ENCODE results near the gene RNF44.
"Not testable (repeated sequence)": the region's sequence is repeated elsewhere in the genome, so short reads cannot be mapped to it uniquely, and the experiment has no call there.

The RNF44 gene

DNA sequence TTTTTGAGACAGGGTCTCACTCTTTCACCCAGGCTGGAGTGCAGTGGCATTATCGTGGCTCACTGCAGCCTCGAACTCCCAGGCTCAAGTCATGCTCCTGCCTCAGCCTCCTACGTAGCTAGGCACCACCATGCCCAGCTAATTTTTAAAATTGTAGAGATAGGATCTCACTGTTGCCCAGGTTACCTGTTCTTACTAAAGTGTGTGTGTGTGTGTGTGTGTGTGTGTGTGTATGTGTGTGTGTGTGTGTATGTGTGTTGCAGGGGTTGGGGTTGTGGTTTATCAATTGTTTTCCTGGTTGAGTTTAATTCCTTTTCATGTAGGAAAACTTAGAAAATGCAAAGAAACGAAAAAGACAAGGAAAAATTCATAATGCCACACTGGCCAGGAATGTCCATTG, 21.8 kb downstream of the RNF44 start:
- no peak for DNase-seq

GRCh38 chr5:176514244-176514950, 22.8 kb downstream of the RNF44 start:
- peak; percentile 28 to 31 for DNase-seq

DNA sequence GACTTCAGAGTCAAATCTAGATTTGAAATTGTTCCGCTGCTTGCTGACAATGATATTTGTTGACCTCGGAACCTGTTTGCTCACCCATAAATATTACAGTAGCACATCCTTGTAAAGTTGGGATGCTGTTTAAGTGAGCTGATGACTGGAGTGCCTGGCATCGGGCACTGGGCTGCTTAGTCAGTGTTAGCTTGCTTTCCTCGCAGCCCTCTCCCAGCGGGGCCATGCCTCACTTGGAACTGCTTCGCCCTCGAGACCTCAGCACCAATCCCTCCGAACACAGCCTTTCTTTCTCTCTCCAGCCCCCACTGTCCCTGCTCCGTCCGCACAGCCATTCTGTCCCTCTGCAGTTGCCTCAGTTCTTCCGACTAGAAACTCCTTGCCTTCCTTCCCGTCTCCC, 23.4 kb downstream of the RNF44 start:
- DNase-seq = no peak

DNA sequence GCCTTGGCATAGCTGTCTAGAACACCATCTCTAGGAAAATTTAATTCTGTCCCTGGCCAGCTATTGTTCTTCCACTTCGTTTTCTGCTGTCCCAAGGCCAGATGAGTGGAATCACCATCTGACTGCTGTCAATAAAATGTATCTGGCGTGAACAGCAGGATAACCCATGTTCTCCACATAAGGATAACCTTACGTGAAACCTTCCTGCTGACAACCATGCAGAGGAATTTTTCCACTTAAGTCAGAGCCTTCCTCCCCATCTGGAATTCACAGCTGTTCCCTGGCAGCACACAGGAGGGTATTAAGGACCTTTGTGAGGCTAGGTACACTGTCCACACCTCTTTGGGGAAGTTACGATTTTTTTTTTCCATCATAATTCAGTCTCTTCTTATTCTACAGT, 28.6 kb downstream of the RNF44 start:
- no peak for DNase-seq

DNA sequence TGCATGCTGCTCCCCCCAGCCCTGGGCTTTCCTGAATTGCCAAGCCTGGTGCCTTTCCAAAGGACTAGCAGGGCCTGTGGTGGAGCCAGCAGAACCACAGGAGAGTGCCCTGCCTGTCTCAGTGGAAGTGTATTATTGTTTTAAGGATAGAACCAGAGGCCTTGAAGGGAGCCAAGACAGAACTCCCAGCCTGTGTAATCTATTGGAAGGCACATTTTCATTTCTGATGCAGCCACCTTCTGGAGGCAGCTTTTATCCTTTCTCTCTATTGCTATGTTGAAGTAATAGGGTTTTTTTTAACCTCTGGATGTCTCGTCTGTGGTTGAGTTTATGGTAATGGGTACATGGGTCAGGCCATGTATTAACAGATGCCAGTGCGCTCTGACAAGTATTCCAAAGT, 29.3 kb downstream of the RNF44 start:
- DNase-seq = no peak

GRCh38 chr5:176503496-176503895, 33.7 kb downstream of the RNF44 start:
- no peak for DNase-seq

- no peak for DNase-seq
Observed at GRCh38 chr5:176501333-176501732, 35.9 kb downstream of the RNF44 start.

DNA sequence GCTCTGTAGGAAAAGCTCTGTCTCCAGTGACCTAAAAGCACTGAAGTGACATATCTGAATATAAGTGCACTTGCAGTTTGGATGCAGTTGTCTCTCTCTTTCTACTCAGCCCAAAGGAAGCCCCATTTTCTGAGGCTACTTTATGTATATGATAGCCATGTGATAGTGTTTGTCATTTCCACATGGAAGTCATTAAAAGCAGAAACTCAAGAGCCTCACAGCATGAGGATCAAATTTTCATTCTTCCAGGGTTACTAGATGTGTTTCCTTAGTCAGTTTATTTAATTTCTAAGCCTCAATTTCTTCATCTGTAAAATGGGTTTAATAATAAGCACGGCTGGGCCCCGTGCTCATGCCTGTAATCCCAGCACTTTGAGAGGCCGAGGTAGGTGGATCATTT, 36.7 kb downstream of the RNF44 start:
- no peak for DNase-seq

DNA sequence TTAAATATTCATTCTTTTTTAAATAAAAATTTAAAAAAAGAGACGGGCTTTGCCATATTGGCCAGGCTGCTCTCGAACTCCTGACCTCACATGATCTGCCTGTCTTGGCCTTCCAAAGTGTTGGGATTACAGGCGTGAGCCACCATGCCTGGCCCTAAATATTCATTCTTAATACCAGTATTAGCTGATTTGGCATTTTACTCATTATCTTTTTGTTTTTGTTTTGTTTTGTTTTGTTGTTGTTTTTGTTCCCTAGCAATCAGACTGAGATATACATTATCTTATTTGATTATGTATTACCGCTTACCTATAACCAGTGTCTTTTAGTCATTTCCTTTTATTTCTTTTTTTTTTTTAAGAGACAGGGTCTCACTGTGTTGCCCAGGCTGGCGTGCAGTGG, 37.9 kb downstream of the RNF44 start:
- DNase-seq = no peak

GRCh38 chr5:176497852-176498251, 39.4 kb downstream of the RNF44 start:
- DNase-seq = no peak

DNA sequence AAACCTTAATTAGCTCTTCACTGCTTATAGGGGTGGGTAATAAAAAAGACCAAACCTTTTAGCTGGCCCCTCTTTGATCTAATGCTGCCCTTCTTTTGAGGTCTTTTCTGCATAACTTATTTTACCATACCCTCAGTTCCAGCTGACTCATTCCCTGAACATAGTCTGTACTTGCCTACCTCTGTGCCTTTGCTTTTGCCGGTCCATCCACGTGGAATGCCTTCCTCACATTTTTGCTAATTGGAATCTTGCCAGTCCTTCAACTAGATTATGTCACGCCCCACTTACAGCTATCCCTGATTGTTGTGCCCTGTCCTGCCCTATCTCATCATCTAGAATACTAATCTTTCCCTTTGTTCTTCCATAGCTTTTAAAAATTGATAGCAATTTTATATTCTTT, 44.8 kb downstream of the RNF44 start:
- DNase-seq = no peak

- DNase-seq = no peak
Observed at GRCh38 chr5:176491901-176492300, 45.3 kb downstream of the RNF44 start.

DNA sequence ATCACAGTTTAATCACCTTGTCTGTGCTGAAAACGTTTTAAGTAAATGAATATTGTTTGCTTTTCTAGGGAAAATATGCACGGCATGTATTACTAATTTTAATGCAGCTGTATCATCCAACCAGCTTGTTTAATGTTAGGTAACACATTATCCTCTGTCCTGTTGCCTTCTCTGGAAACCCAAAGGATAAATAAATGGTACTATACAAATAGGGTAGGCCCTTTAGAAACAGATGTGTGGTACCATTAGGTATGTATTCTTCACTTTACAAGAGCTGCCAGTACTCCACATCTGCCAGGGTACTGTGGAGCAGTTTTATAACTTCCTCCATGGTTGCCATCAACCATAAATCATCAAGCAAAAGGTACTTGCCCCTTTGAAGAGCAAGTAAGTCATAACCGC, 46.1 kb downstream of the RNF44 start:
- no peak for DNase-seq

- peak in 1 of 2 experiments; percentile 4 for DNase-seq
Observed at GRCh38 chr5:176490301-176490700, 46.9 kb downstream of the RNF44 start.

GRCh38 chr5:176489077-176489476, 48.1 kb downstream of the RNF44 start:
- DNase-seq = no peak

DNA sequence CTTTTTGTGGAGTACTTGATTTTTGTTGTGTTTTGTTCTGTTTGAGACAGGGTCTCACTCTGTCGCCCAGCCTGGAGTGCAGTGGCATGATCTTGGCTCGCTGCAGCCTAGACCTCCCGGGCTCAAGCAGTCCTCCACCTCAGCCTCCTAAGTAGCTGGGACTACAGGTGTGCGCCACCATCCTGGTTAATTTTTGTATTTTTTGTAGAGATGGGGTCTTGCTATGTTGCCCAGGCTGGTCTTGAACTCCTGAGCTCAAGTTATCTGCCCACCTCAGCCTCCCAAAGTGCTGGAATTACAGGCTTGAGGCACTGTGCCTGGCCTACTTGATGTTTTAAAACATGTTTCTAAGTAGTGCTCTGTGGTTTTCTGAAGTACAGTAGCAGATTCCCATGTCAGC, 50.0 kb downstream of the RNF44 start:
- DNase-seq = not testable (repeated sequence)

GRCh38 chr5:176486189-176486757, 50.9 kb downstream of the RNF44 start:
- DNase-seq = no peak

DNA sequence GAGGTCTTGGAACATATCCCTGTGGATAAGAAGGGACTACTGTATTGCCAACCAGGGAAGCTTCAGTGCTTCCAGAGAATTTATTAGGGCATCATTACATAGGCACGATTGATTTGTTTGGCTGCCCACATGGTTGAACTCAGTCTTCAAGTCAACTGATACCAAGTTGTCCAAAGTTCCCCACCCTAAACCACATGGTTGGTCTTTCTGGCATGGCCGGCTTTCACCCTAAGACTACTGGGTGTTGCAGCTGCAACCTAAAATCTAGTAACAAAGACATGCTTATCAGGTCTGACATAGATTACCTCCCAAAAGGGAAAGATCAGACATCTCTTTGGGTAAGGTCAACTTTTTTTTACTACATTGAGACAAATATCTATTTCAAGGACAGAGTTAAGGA, 52.0 kb downstream of the RNF44 start:
- no peak for DNase-seq

GRCh38 chr5:176481711-176482110, 55.5 kb downstream of the RNF44 start:
- no peak for DNase-seq
